ENCODE data around the gene ADGRA3.

ADGRA3 gene

GRCh38 chr4:22512306-22512705 lies 3.6 kb downstream of the ADGRA3 start:
- DNase-seq (ENCODE audit: low spot score), result no peak

GRCh38 chr4:22510750-22511149 lies 5.1 kb downstream of the ADGRA3 start:
- no peak for DNase-seq (ENCODE audit: low spot score)

- DNase-seq (ENCODE audit: low spot score), result no peak
Observed at GRCh38 chr4:22508376-22508775, 7.5 kb downstream of the ADGRA3 start.

- DNase-seq (ENCODE audit: low spot score), result no peak
Observed at GRCh38 chr4:22504922-22505321, 10.9 kb downstream of the ADGRA3 start.

- peak; percentile 32 for DNase-seq (ENCODE audit: low spot score)
Observed at GRCh38 chr4:22504447-22504846, 11.4 kb downstream of the ADGRA3 start.

GRCh38 chr4:22502895-22503814 lies 12.7 kb downstream of the ADGRA3 start:
- DNase-seq (ENCODE audit: low spot score), result no peak

GRCh38 chr4:22501715-22502095 lies 14.2 kb downstream of the ADGRA3 start:
- DNase-seq (ENCODE audit: low spot score), result no peak

- DNase-seq (ENCODE audit: low spot score), result no peak
Observed at GRCh38 chr4:22500831-22501714, 14.8 kb downstream of the ADGRA3 start.

GRCh38 chr4:22500128-22500611 lies 15.7 kb downstream of the ADGRA3 start:
- no peak for DNase-seq (ENCODE audit: low spot score)

GRCh38 chr4:22498866-22499265 lies 17.0 kb downstream of the ADGRA3 start:
- no peak for DNase-seq (ENCODE audit: low spot score)

GRCh38 chr4:22496165-22496813 lies 19.6 kb downstream of the ADGRA3 start:
- DNase-seq (ENCODE audit: low spot score), result no peak

GRCh38 chr4:22493523-22493922 lies 22.3 kb downstream of the ADGRA3 start:
- DNase-seq (ENCODE audit: low spot score), result no peak

- DNase-seq (ENCODE audit: low spot score), result no peak
Observed at GRCh38 chr4:22492987-22493386, 22.9 kb downstream of the ADGRA3 start.

- DNase-seq (ENCODE audit: low spot score), result no peak
Observed at GRCh38 chr4:22491939-22492338, 23.9 kb downstream of the ADGRA3 start.

GRCh38 chr4:22490718-22491315 lies 25.0 kb downstream of the ADGRA3 start:
- DNase-seq (ENCODE audit: low spot score), result no peak

GRCh38 chr4:22488106-22488505 lies 27.8 kb downstream of the ADGRA3 start:
- DNase-seq (ENCODE audit: low spot score), result no peak

- no peak for DNase-seq (ENCODE audit: low spot score)
Observed at GRCh38 chr4:22487328-22487727, 28.5 kb downstream of the ADGRA3 start.

GRCh38 chr4:22486276-22486675 lies 29.6 kb downstream of the ADGRA3 start:
- DNase-seq (ENCODE audit: low spot score), result no peak

- peak; percentile 12 for DNase-seq (ENCODE audit: low spot score)
Observed at GRCh38 chr4:22485737-22486136, 30.1 kb downstream of the ADGRA3 start.

- DNase-seq (ENCODE audit: low spot score), result no peak
Observed at GRCh38 chr4:22483551-22483981, 32.3 kb downstream of the ADGRA3 start.

- no peak for DNase-seq (ENCODE audit: low spot score)
Observed at GRCh38 chr4:22482250-22483127, 33.4 kb downstream of the ADGRA3 start.
